ENCODE measurements around the gene COA1.
"Not testable (repeated sequence)": the region's sequence is repeated elsewhere in the genome, so short reads cannot be mapped to it uniquely, and the experiment has no call there.

COA1 gene, protein sequence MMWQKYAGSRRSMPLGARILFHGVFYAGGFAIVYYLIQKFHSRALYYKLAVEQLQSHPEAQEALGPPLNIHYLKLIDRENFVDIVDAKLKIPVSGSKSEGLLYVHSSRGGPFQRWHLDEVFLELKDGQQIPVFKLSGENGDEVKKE

DNA sequence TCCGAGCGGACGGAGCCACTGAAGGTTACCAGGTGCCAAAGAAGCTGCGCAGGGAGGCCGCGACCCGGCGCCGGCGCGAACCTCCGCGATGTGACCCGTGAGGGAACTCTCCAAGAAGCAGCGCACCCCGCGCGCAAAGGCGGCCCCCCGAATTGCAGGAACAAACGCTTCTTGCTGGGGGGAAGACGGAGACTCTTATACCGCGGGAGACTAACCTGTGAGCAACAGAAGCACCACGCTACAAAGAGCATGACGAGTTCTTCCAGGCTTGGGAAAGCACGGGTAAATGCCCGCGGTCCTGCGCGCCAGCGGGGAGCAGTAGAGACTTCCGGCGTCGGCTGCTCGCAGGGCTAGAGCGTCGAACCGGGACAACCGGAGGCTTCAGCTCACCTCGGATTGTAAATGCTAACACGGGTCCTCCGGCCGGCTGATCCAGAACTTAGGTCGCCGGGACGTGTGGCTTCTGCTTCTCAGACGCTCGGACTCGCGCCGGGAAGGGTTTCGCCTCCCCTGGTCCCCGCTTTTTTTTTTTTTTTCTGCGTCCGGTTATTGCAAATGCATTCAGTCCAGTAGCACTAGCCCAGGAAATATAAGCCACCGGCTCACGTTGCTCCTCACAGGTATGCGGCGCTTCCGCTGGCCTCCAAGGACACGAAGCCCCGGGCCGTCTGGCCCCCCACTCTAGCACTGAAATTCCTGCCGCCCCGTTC is at the start of gene COA1:
Gene COA1, minus strand, starts transcription at position 310 of the 710 bp plus-strand sequence. CDS start 80,909 bp downstream, outside the sequence.
- H3K4me3 ChIP-seq (ENCODE audit: low read depth, low read length) = peak within 1 kb of the TSS; percentile 91
- TF ChIP-seq, protein P1, sequence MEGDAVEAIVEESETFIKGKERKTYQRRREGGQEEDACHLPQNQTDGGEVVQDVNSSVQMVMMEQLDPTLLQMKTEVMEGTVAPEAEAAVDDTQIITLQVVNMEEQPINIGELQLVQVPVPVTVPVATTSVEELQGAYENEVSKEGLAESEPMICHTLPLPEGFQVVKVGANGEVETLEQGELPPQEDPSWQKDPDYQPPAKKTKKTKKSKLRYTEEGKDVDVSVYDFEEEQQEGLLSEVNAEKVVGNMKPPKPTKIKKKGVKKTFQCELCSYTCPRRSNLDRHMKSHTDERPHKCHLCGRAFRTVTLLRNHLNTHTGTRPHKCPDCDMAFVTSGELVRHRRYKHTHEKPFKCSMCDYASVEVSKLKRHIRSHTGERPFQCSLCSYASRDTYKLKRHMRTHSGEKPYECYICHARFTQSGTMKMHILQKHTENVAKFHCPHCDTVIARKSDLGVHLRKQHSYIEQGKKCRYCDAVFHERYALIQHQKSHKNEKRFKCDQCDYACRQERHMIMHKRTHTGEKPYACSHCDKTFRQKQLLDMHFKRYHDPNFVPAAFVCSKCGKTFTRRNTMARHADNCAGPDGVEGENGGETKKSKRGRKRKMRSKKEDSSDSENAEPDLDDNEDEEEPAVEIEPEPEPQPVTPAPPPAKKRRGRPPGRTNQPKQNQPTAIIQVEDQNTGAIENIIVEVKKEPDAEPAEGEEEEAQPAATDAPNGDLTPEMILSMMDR (IDR thresholded peaks at IDR 0.05; ENCODE audit: low read depth, low read length) = no peak

DNA sequence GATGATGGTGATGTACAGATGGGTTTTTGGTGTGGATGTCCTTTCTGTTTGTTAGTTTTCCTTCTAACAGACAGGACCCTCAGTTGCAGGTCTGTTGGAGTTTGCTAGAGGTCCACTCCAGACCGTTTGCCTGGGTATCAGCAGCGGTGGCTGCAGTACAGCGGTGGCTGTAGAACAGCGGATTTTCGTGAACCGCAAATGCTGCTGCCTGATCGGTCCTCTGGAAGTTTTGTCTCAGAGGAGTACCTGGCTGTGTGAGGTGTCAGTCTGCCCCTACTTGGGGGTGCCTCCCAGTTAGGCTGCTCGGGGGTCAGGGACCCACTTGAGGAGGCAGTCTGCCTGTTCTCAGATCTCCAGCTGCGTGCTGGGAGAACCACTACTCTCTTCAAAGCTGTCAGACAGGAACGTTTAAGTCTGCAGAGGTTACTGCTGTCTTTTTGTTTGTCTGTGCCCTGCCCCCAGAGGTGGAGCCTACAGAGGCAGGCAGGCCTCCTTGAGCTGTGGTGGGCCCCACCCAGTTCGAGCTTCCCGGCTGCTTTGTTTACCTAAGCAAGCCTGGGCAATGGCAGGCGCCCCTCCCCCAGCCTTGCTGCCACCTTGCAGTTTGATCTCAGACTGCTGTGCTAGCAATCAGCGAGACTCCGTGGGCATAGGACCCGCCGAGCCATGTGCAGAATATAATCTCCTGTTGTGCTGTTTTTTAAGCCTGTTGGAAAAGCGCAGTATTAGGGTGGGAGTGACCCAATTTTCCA is 49.1 kb upstream of the COA1 start:
- H3K4me3 ChIP-seq (ENCODE audit: low read depth, low read length) = not testable (repeated sequence)

DNA sequence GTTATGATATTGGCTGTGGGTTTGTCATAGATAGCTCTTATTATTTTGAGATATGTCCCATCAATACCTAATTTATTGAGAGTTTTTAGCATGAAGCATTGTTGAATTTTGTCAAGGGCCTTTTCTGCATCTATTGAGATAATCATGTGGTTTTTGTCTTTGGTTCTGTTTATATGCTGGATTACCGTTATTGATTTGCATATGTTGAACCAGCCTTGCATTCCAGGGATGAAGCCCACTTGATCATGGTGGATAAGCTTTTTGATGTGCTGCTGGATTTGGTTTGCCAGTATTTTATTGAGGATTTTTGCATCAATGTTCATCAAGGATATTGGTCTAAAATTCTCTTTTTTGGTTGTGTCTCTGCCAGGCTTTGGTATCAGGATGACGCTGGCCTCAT is 45.9 kb upstream of the COA1 start:
- H3K4me3 ChIP-seq (ENCODE audit: low read depth, low read length) = not testable (repeated sequence)

DNA sequence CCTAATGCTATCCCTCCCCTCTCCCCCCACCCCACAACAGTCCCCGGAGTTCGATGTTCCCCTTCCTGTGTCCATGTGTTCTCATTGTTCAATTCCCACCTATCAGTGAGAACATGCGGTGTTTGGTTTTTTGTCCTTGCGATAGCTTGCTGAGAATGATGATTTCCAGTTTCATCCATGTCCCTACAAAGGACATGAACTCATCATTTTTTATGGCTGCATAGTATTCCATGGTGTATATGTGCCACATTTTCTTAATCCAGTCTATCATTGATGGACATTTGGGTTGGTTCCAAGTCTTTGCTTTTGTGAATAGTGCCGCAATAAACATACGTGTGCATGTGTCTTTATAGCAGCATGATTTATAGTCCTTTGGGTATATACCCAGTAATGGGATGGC is 43.9 kb upstream of the COA1 start:
- not testable (repeated sequence) for H3K4me3 ChIP-seq (ENCODE audit: low read depth, low read length)

DNA sequence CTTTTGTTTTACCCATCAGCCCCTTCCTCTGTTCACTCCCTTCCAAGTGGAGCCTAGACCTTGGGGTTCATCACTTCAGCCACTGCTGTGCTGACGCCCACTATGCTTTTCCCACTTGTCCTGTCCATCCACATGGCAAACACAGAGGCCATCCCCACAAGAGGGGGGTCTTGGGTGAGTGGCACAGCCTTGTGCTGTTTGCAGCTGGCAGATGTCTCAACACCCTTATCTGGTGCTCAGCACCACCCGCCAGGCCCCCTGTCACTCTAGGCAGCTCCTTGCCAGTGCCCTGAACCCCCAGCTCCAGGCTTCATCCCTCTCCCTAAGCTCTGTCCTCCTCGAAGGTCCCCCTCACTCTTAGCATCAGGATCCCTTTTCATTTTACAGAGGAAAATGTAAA is 42.2 kb upstream of the COA1 start:
- no peak overlapping the region for H3K4me3 ChIP-seq (ENCODE audit: low read depth, low read length)
- TF ChIP-seq, protein P1 (IDR thresholded peaks at IDR 0.05; ENCODE audit: low read depth, low read length) = no peak

DNA sequence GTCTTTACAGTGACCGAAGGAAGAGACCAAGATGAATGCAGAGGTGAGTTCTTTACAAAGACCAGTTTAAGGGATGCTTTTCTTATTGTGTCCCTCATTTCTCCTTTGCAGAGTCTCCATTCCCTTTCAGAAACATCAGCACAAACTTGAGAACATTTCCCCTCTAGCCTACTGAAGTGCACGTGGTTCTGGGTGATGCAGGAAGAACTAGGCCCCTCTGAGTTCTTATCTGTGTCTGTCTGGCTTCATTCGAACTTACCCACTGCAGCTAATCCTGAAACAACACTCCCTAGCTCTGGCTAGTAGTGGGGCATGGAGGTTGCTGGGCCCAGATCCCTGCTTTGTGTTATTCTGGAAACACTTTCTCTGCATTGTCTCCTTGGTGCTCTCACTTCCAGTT is 41.8 kb upstream of the COA1 start:
- no peak overlapping the region for H3K4me3 ChIP-seq (ENCODE audit: low read depth, low read length)
- TF ChIP-seq, protein P1 (IDR thresholded peaks at IDR 0.05; ENCODE audit: low read depth, low read length) = no peak

DNA sequence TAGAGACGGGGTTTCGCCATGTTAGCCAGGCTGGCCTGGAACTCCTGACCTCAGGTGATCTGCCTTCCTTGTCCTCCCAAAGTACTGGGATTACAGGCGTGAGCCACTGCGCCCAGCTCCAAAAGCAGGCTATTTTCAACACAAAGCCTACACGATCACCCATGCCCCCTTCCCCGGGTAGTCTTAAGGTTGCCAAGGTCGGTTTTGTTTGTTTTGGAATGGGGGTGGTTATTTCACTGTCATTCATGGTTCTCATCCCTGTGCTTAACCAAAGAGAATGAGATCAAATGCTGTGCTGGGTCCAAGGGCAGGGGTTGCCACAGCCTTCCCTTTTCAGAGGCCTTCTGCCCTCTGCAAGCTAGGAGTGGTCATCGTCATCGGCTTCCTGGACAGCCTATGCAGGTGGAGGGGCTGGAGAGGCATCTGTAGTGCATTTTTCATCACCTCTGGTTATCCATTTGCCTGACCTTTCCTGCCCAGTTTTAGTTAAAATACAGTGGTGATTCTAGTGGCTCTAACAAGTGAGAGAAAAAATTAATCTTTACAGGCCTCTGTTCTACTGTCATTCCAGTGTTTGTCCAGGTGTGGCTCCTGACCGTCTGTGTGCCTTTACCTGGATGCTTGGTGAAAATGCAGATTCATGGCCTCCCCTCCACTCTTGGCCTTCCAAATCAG is 40.6 kb upstream of the COA1 start:
- TF ChIP-seq, protein P1 (IDR thresholded peaks at IDR 0.05; ENCODE audit: low read depth, low read length) = no peak
- H3K4me3 ChIP-seq (ENCODE audit: low read depth, low read length) = no peak overlapping the region

DNA sequence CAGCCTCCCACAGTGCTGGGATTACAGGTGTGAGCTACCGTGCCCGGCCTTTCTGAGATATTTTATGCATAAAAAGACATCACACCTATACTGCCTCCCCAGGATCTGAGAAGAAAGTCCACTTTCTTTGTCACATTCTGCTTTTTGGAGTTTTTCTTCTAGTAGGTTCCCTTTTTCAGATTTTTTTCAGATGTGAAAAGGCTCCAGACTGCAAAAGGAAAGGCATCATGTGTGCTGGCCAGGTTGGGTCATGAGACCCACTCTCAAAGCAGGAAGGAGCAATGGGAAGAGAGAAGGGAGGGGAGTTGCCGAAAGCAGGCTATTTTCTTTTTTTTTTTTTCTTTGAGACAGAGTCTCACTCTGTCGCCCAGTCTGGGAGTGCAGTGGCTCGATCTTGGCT is 40.0 kb upstream of the COA1 start:
- TF ChIP-seq, protein P1 (IDR thresholded peaks at IDR 0.05; ENCODE audit: low read depth, low read length) = no peak

More for the DNA sequence above, 40.0 kb upstream of the COA1 start:
- no peak overlapping the region for H3K4me3 ChIP-seq (ENCODE audit: low read depth, low read length)
